BLaER1 treated with 17β-estradiol and CSF1 and Interleukin-3, amounts not matched to agents 10 nM and 100 nM (cell line): Measurements from ENCODE around the gene ANKRD10.

Source experiments
- H3K27ac ChIP-seq, 11 experiments: shearing (Covaris generic); formaldehyde crosslinking; 2 replicates each; pipeline ENCODE4 v1.8.1; 2022
- H3K27me3 ChIP-seq, 11 experiments: shearing (Covaris generic); formaldehyde crosslinking; 2 replicates each; pipeline ENCODE4 v1.8.1; 2022
- H3K36me3 ChIP-seq, 11 experiments: shearing (Covaris generic); formaldehyde crosslinking; 2 replicates each; pipeline ENCODE4 v1.8.1; 2022
- H3K4me1 ChIP-seq, 10 experiments: shearing (Covaris generic); formaldehyde crosslinking; 2 replicates each; pipeline ENCODE4 v1.8.1; 2022
- H3K4me2 ChIP-seq, 11 experiments: shearing (Covaris generic); formaldehyde crosslinking; 2 replicates each; pipeline ENCODE4 v1.8.1; 2022
- H3K4me3 ChIP-seq, 10 experiments: shearing (Covaris generic); formaldehyde crosslinking; 2 replicates each; pipeline ENCODE4 v1.8.1; 2022
- H3K9ac ChIP-seq, 11 experiments: shearing (Covaris generic); formaldehyde crosslinking; 2 replicates each; pipeline ENCODE4 v1.8.1; 2022
- H3K9me3 ChIP-seq, 11 experiments: shearing (Covaris generic); formaldehyde crosslinking; replicated peaks in 1 of 11; 2 replicates each; pipeline ENCODE4 v1.8.1; 2022
- H4K20me1 ChIP-seq, 11 experiments: shearing (Covaris generic); formaldehyde crosslinking; 2 replicates each; pipeline ENCODE4 v1.8.1; 2022
- Cebpa-rat ChIP-seq, 11 experiments: shearing (Covaris generic); IDR thresholded peaks; 2 replicates each; pipeline ENCODE4 v1.8.1; 2022

Gene ANKRD10

DNA sequence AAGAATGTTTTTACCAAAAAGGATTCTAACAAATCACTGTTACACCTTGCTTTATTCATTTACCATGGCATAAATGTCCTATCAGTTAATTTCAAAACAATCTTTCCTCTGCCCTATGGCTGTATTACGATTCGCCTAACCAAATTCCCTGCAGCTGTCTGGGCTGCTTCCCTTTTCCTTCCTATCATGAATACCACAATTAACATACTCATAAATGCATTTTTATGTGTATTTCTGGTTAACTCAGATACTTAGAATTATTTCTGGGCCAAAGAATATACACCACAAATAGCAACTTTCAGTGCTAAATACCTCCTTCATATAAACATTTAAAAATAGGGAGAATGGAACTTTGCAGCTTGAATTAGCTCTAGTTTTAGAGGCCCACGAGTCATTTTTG is 30.4 kb downstream of the ANKRD10 start:
- no peaks in the 10 kb centered on the region for H3K27me3 ChIP-seq
- H4K20me1 ChIP-seq: peaks cover 0 to 21% (median 7%) of the 10 kb centered on the region in 11 experiments; a peak in 11 of 22 replicates
- H3K36me3 ChIP-seq: peaks cover 17 to 63% (median 28%) of the 10 kb centered on the region in 11 experiments; a peak in 20 of 22 replicates
- no peak overlapping the region for H3K9ac ChIP-seq
- TF ChIP-seq Cebpa-rat (IDR thresholded peaks at IDR 0.05): no peak
- no peak overlapping the region for H3K4me3 ChIP-seq
- H3K4me1 ChIP-seq: peaks cover 0 to 7% (median 0%) of the 10 kb centered on the region in 10 experiments; a peak in 1 of 20 replicates
- no peak overlapping the region for H3K27ac ChIP-seq
- no peaks in the 10 kb centered on the region for H3K9me3 ChIP-seq
- H3K4me2 ChIP-seq: no peak overlapping the region

GRCh38 chr13:110883542-110883941 is 31.3 kb downstream of the ANKRD10 start:
- Histone ChIP-seq H3K9ac (no peak overlapping the region), H3K4me1 (peaks cover 0 to 7% (median 0%) of the 10 kb centered on the region in 10 experiments; a peak in 1 of 20 replicates), H3K4me3 (no peak overlapping the region), H3K36me3 (peaks cover 15 to 59% (median 27%) of the 10 kb centered on the region in 11 experiments; a peak in 20 of 22 replicates), H3K27me3 (no peaks in the 10 kb centered on the region), H3K9me3 (no peaks in the 10 kb centered on the region), H3K27ac (no peak overlapping the region), H4K20me1 (peaks cover 0 to 21% (median 7%) of the 10 kb centered on the region in 11 experiments; a peak in 10 of 22 replicates), H3K4me2 (no peak overlapping the region)
- TF ChIP-seq Cebpa-rat (IDR thresholded peaks at IDR 0.05): no peak

DNA sequence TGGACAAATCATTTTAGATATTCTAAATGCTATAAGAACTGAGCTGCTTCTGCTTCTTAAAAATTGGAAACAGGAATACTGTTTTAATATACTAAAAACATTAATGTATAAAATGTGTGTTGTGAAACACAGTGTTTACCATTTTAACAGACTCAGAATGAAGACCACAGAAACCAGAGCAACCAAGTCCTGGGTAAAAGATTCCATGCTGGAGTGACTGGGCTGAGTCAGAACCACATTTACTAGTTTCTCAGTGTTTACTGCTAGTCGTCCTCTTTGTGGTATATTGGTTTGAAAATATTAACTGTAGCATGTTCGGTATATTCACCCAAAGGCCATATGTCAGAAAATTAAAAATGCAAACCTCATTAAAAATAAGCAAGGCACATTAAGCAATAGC is 31.9 kb downstream of the ANKRD10 start:
- no peak overlapping the region for H3K4me3 ChIP-seq
- peaks cover 0 to 7% (median 0%) of the 10 kb centered on the region in 10 experiments; a peak in 1 of 20 replicates for H3K4me1 ChIP-seq
- H3K27ac ChIP-seq: no peak overlapping the region
- H3K27me3 ChIP-seq: no peaks in the 10 kb centered on the region
- no peaks in the 10 kb centered on the region for H3K9me3 ChIP-seq
- peaks cover 17 to 56% (median 27%) of the 10 kb centered on the region in 11 experiments; a peak in 21 of 22 replicates for H3K36me3 ChIP-seq
- H3K4me2 ChIP-seq: no peak overlapping the region
- TF ChIP-seq Cebpa-rat (IDR thresholded peaks at IDR 0.05): no peak
- H4K20me1 ChIP-seq: peaks cover 0 to 21% (median 7%) of the 10 kb centered on the region in 11 experiments; a peak in 10 of 22 replicates
- no peak overlapping the region for H3K9ac ChIP-seq

DNA sequence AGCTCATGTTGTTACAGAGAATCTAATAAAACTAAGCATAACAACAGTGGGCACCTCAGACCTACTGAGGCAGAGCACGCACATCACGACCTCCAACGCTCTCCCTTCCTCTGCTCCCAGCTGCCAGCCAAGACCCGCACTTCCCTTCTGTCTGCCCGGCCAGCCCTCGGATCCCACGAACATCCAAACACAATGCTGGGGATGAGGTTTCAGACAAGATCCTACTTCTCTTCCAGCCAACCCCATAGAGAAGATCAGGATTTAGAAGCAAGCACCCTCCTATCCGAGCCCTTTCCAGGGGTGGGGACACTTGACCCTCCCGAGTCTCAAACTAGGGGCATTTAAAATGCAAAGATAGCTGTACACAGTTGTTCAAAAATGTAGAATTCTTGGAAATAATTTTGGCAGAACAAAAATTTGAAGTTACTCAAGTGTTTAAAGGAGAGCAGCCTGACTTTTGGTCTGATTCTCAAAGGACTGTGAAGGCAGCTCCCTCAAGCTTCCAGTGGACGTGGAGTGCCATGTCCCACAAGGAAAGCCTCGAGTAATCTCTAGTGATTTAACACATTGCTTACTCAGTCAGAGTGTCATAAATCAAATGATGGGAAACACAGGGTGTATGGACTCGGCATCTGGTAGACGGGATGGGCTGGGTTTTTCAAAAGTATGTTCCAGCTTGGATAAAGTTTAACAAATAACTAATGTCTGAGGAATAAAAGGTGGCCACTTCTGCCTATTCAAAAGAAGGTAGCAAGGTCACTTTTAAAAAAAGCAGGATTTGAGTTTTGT is 32.8 kb downstream of the ANKRD10 start:
- peaks cover 19 to 50% (median 27%) of the 10 kb centered on the region in 11 experiments; a peak in 21 of 22 replicates for H3K36me3 ChIP-seq
- H4K20me1 ChIP-seq: peaks cover 0 to 19% (median 7%) of the 10 kb centered on the region in 11 experiments; a peak in 8 of 22 replicates
- no peak overlapping the region for H3K9ac ChIP-seq
- H3K4me3 ChIP-seq: no peak overlapping the region
- no peak for TF ChIP-seq Cebpa-rat (IDR thresholded peaks at IDR 0.05)
- no peaks in the 10 kb centered on the region for H3K9me3 ChIP-seq
- H3K4me2 ChIP-seq: no peak overlapping the region
- no peak overlapping the region for H3K27ac ChIP-seq
- H3K4me1 ChIP-seq: peaks cover 0 to 7% (median 0%) of the 10 kb centered on the region in 10 experiments; a peak in 1 of 20 replicates
- no peaks in the 10 kb centered on the region for H3K27me3 ChIP-seq

GRCh38 chr13:110880627-110881026 is 34.2 kb downstream of the ANKRD10 start:
- Histone ChIP-seq H3K4me2 (no peak overlapping the region), H3K9ac (no peak overlapping the region), H3K4me3 (no peak overlapping the region), H4K20me1 (peaks cover 0 to 8% (median 2%) of the 10 kb centered on the region in 11 experiments; a peak in 7 of 22 replicates), H3K27ac (no peak overlapping the region), H3K27me3 (peaks cover 0 to 4% (median 2%) of the 10 kb centered on the region in 11 experiments; a peak in 11 of 22 replicates), H3K9me3 (no peaks in the 10 kb centered on the region), H3K4me1 (peaks cover under 1 to 7% (median 2%) of the 10 kb centered on the region in 10 experiments; a peak in 16 of 20 replicates), H3K36me3 (peaks cover 19 to 50% (median 27%) of the 10 kb centered on the region in 11 experiments; a peak in 21 of 22 replicates)
- no peak for TF ChIP-seq Cebpa-rat (IDR thresholded peaks at IDR 0.05)

DNA sequence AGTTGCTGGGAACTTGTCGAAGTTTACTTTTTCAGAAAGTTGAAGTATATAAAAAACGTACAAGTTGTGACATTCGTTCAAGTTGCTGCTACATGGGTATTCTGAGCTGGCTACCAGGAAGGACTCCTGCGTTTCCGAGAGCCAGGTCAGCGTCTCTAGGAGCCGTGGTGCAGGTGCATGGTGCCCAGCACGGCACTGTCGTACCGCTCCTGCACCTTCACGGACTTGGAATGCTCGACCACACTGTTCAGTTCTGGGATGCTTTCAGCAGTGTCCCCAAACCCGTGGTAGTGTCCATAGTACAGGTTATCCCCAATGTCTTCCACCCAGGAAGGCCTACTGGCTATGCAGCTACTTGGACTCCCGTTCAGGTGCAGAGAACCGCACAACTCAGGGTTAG is 35.4 kb downstream of the ANKRD10 start:
- H4K20me1 ChIP-seq: peaks cover 0 to 6% (median 0%) of the 10 kb centered on the region in 11 experiments; a peak in 2 of 22 replicates
- H3K9ac ChIP-seq: no peak overlapping the region
- no peak overlapping the region for H3K4me3 ChIP-seq
- peaks cover 8 to 13% (median 11%) of the 10 kb centered on the region in 10 experiments for H3K4me1 ChIP-seq
- H3K9me3 ChIP-seq: no peaks in the 10 kb centered on the region
- no peak overlapping the region for H3K27ac ChIP-seq
- H3K36me3 ChIP-seq: peaks cover 19 to 50% (median 27%) of the 10 kb centered on the region in 11 experiments; a peak in 21 of 22 replicates
- H3K27me3 ChIP-seq: peaks cover 0 to 15% (median 12%) of the 10 kb centered on the region in 11 experiments; a peak in 15 of 22 replicates
- H3K4me2 ChIP-seq: no peak overlapping the region
- no peak for TF ChIP-seq Cebpa-rat (IDR thresholded peaks at IDR 0.05)

GRCh38 chr13:110877737-110878258 is 37.1 kb downstream of the ANKRD10 start:
- Histone ChIP-seq H3K36me3 (peaks cover 12 to 36% (median 25%) of the 10 kb centered on the region in 11 experiments; a peak in 21 of 22 replicates), H3K9me3 (peaks cover 0 to 2% (median 0%) of the 10 kb centered on the region in 11 experiments; a peak in 1 of 22 replicates), H3K27ac (no peak overlapping the region), H3K4me2 (no peak overlapping the region), H3K4me3 (no peak overlapping the region), H4K20me1 (peaks cover 0 to 6% (median 0%) of the 10 kb centered on the region in 11 experiments; a peak in 2 of 22 replicates), H3K27me3 (peaks cover 0 to 20% (median 16%) of the 10 kb centered on the region in 11 experiments; a peak in 15 of 22 replicates), H3K9ac (no peak overlapping the region), H3K4me1 (peaks cover 11 to 17% (median 14%) of the 10 kb centered on the region in 10 experiments)
- no peak for TF ChIP-seq Cebpa-rat (IDR thresholded peaks at IDR 0.05)

- H3K4me2 ChIP-seq: no peak overlapping the region
- H3K36me3 ChIP-seq: peaks cover 7 to 26% (median 21%) of the 10 kb centered on the region in 11 experiments; a peak in 21 of 22 replicates
- peaks cover 0 to 20% (median 16%) of the 10 kb centered on the region in 11 experiments; a peak in 15 of 22 replicates for H3K27me3 ChIP-seq
- peaks cover 11 to 17% (median 14%) of the 10 kb centered on the region in 10 experiments for H3K4me1 ChIP-seq
- peaks cover 0 to 6% (median 0%) of the 10 kb centered on the region in 11 experiments; a peak in 2 of 22 replicates for H4K20me1 ChIP-seq
- TF ChIP-seq Cebpa-rat (IDR thresholded peaks at IDR 0.05): no peak
- no peak overlapping the region for H3K4me3 ChIP-seq
- no peak overlapping the region for H3K27ac ChIP-seq
- no peak overlapping the region for H3K9ac ChIP-seq
- peaks cover 0 to 11% (median 0%) of the 10 kb centered on the region in 11 experiments; a peak in 3 of 22 replicates for H3K9me3 ChIP-seq
These were observed 38.3 kb downstream of the ANKRD10 start for GRCh38 chr13:110876609-110877008.
